HL-60 (cell line): ENCODE data around the gene RAI1.

Experiments used
- DNase-seq, 2 experiments: peaks; one replicate each; pipeline ENCODE4 v3.0.0-alpha.2; 2010 to 2020; ENCODE audit warnings: low read depth in 1 of 2, low spot score in 1 of 2
- H3K27ac ChIP-seq: fragments of 250-450 bp; sonication (Bioruptor Pico); replicated peaks from 2 replicates; pipeline ENCODE4 v1.5.1; 2020; ENCODE audit warnings: mild to moderate bottlenecking, moderate library complexity
- H3K27me3 ChIP-seq: fragments of 250-450 bp; sonication (Bioruptor Pico); 2 replicates; pipeline ENCODE4 v1.5.1; 2021; ENCODE audit warnings: mild to moderate bottlenecking, moderate library complexity; ENCODE audit not compliant: insufficient read depth, poor library complexity, severe bottlenecking
- H3K4me3 ChIP-seq: replicated peaks from 2 replicates; pipeline ENCODE4 v1.5.1; 2011; ENCODE audit warnings: mild to moderate bottlenecking, control low read depth, low read length; ENCODE audit not compliant: insufficient read depth
- CTCF ChIP-seq: IDR thresholded peaks from one replicate; pipeline ENCODE4 v1.5.1; 2011; ENCODE audit warnings: low read length, control low read depth, inconsistent platforms; ENCODE audit not compliant: insufficient read depth
- GABPA ChIP-seq: IDR thresholded peaks from 2 replicates; pipeline ENCODE4 v1.6.1; 2012; ENCODE audit warnings: low read depth
- POLR2AphosphoS5 ChIP-seq: IDR thresholded peaks from 2 replicates; pipeline ENCODE4 v1.6.1; 2012; ENCODE audit warnings: low read depth
- REST ChIP-seq: IDR thresholded peaks from 2 replicates; pipeline ENCODE4 v1.6.1; 2012; ENCODE audit warnings: low read depth; ENCODE audit not compliant: insufficient replicate concordance
- SPI1 ChIP-seq: IDR thresholded peaks from 2 replicates; pipeline ENCODE4 v1.6.1; 2012; ENCODE audit warnings: low read depth, mild to moderate bottlenecking, borderline replicate concordance

RAI1 gene

GRCh38 chr17:17766744-17767120 lies 85.5 kb downstream of the RAI1 start:
- TF ChIP-seq POLR2AphosphoS5 (no peak), REST (no peak)
- no peak overlapping the region for H3K27ac ChIP-seq
- no peak for DNase-seq
- no peaks in the 10 kb centered on the region for H3K27me3 ChIP-seq
- H3K4me3 ChIP-seq, result no peak overlapping the region

- no peaks in the 10 kb centered on the region for H3K27me3 ChIP-seq
- DNase-seq, result no peak
- no peak overlapping the region for H3K27ac ChIP-seq
- TF ChIP-seq CTCF (no peak), REST (no peak), GABPA (no peak), POLR2AphosphoS5 (no peak), SPI1 (no peak)
- H3K4me3 ChIP-seq, result no peak overlapping the region
Observed at GRCh38 chr17:17767154-17767869, 86.1 kb downstream of the RAI1 start.

- H3K4me3 ChIP-seq, result no peak overlapping the region
- H3K27me3 ChIP-seq, result no peaks in the 10 kb centered on the region
- DNase-seq, result no peak
- TF ChIP-seq CTCF (no peak), REST (no peak), SPI1 (no peak), GABPA (no peak), POLR2AphosphoS5 (no peak)
- no peak overlapping the region for H3K27ac ChIP-seq
Observed at GRCh38 chr17:17767887-17768418, 86.7 kb downstream of the RAI1 start.
